ENCODE data around the gene SIRPD.

The SIRPD gene

DNA sequence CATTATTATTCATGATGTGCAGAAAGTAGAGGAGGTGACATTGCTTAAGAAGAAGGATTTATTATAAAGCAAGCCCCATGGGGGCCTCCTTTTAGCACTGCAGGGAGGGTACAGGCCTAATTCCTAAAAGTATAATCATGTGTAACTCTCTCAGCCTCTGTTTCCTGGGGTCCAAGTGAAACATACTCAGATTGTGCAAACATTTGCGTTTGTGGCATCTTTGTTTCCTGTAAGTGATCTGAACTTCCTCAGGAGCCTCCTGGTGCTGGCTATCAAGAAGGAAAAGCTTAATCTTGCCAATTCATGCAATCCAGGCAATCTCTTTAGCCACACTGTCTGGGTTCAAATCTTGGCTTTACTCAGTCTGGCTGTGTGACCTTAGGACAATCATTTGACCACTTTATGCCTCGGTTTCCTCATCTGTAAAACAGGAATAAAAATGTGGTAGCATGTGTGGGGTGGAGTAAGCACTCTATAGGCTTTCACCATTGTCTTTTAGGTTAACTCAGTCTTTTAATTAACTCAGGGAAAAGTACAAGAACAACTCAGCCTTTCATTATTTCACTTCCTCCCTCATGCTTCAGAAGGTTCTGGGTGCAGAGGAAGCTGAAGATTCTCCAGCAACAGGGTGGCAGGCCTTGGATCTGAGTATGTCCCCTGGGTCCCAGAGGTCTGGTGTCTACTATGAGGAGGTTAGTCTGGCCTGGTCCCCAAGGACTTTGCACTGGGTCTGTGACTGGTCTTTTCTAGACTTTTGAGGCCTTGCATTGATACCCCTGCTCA, 65.5 kb downstream of the SIRPD start:
- DNase-seq, result no peak

GRCh38 chr20:1491281-1491840, 66.1 kb downstream of the SIRPD start, which contains the start of gene SIRPB2:
Gene SIRPB2 (minus strand): TSS chr20:1491420. CDS start chr20:1491359, 61 bp downstream.
- DNase-seq, result no peak

DNA sequence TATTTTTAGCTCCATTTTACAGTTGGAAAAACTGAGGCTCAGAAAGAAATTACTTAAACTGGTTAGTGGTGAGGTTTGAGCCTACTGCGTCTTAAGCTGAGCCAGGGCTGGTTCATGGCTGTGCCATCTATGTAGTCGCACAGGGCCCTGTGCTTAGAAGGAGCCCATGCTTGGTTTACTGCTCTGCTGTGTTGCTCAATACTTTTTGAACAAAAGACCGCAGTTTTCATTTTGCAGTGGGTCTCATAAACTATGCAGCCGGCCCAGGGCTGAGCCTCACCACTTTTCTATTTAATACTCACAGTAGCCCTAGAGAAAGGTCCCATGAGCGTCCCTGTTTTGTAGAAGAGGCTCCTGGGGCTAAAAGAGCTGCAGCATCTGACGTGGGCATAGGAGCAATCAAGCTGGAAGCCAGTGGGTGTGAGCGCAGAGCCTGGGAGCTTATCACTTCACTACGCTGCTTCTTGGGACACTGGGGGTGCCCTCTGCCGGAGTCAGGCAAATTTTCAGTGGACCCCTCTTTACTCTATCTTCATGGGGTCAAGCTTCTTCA, 66.8 kb downstream of the SIRPD start:
- no peak for DNase-seq

- no peak for DNase-seq
These were observed 67.6 kb downstream of the SIRPD start for GRCh38 chr20:1489764-1490436.

DNA sequence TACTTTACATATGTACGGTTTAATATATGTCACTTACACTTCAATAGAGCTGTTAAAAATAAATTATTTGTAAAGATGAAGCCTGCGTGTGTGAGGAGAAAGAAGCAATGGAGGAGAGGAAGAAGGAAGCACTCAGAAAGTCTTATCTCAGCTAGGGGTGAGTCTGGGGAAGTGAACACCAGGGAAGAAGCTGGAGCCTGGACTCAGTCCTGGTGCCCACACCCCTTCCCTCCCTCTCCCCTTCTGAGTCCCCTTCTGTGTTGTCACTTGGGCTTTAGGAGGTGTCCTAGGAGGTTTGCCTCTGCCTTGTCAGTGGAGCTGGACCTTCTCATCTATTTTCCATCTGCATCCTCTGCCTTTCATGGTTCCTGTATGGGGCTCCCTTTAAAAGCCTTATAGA, 68.2 kb downstream of the SIRPD start:
- DNase-seq, result no peak

DNA sequence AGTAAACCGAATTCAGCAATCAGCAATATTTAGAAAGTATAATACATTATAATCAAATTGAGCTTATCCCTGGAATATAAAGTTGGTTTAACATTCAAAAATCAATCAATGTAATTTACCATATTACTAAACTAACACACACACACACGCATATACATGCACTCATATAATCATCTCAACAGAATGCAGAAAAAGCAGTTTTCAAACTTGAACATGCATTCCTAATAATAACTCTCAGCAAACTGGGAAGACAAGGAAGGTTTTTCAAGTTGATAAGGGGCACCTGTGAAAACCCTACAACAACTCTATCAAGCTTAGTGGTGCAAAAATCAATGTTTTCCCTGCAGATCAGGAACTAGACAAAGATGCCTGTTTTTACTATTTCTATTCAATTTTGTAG, 70.9 kb downstream of the SIRPD start:
- no peak for DNase-seq

- no peak for DNase-seq
These were observed 72.9 kb downstream of the SIRPD start for GRCh38 chr20:1484438-1485116.

Data from NCI-H1436 treated with DMSO at 0.1 percent for 48 hours (cell line).